Measurements from ENCODE around the gene CDK19.

GRCh38 chr6:110561008-110561396, 254.3 kb downstream of the CDK19 start:
- no peak for TF ChIP-seq CTCF (optimal IDR thresholded peaks at IDR 0.05 in 1 of 3, IDR thresholded peaks at IDR 0.05 in 1 of 3, conservative IDR thresholded peaks at IDR 0.05 in 1 of 3; ENCODE audit: extremely low read depth in 1 of 3, insufficient read depth in 2 of 3, low read length in 3 of 3)
- no peak for TF ChIP-seq EZH2 (IDR thresholded peaks at IDR 0.05; ENCODE audit: low read length)
